Large intestine (tissue), 3 donors: Measurements from ENCODE around the gene PLAAT4. TPM values are rescaled to one million over a fixed set of nuclear protein-coding genes. Genes with fewer than 3 reads are reported as not detected.

ENCODE experiments used
- DNase-seq, 2 donors: peaks; one replicate each; pipeline versions ENCODE4 v3.0.0 to v3.0.0-alpha.2; 2013
- H3K27ac ChIP-seq: one replicate; pipeline ENCODE4 v1.5.1; 2013; ENCODE audit warnings: low read length
- H3K27me3 ChIP-seq: 2 replicates; pipeline ENCODE4 v1.6.1; 2013; ENCODE audit warnings: low read length; ENCODE audit not compliant: control insufficient read depth, insufficient read depth
- H3K36me3 ChIP-seq: 2 replicates; pipeline ENCODE4 v1.6.1; 2013; ENCODE audit warnings: low read length; ENCODE audit not compliant: control insufficient read depth, insufficient read depth
- H3K4me1 ChIP-seq: one replicate; pipeline ENCODE4 v1.6.1; 2013; ENCODE audit warnings: low read length; ENCODE audit not compliant: control insufficient read depth, insufficient read depth
- H3K4me3 ChIP-seq: one replicate; pipeline ENCODE4 v1.5.1; 2013; ENCODE audit warnings: low read length
- H3K9me3 ChIP-seq: one replicate; pipeline ENCODE4 v1.6.1; 2013; ENCODE audit warnings: mild to moderate bottlenecking, low read depth, low read length, moderate library complexity; ENCODE audit not compliant: control insufficient read depth
- WGBS: methylation state at CpG from one replicate; pipeline ENCODE4 v1.1.5; 2013; ENCODE audit warnings: low lambda C conversion rate; ENCODE audit not compliant: insufficient coverage; 5-methylcytosine and 5-hydroxymethylcytosine counted together
- polyA plus RNA-seq: library from polyadenylated mRNA; unstranded; fragments of 120-200 nt; gene quantifications from one replicate; pipeline ENCODE4 v1.2.1, GENCODE V29; 2013

PLAAT4 gene
- polyA plus RNA-seq, 1 donor: 20.3 TPM

DNA sequence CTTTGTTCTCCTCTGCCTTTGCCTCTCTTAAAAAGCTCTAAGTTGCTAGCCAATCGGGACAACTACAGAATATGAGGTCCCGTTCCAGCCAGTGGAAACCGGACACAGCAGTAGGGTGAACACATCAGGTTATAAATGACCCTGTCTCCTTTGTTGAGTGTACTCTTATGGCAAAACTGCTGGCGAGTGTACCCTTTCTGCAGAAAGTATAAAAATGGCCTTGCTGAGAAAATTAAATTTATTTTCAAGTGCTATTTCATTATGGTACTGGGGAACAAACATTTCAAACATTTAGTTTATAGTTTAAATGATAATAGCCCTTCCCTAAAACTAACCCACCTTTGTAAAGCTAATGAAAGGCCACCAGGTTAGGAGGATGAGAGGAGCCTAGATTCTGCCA, 36.7 kb upstream of the PLAAT4 start:
- no CpG with 5 or more reads among the region's 4 CpGs for WGBS
- no peak for DNase-seq
- H3K27me3 ChIP-seq: peaks cover 5% of the 10 kb centered on the region
- H3K4me3 ChIP-seq: no peak overlapping the region
- no peaks in the 10 kb centered on the region for H3K36me3 ChIP-seq
- no peaks in the 10 kb centered on the region for H3K4me1 ChIP-seq
- peaks cover 3% of the 10 kb centered on the region for H3K9me3 ChIP-seq
- no peak overlapping the region for H3K27ac ChIP-seq

DNA sequence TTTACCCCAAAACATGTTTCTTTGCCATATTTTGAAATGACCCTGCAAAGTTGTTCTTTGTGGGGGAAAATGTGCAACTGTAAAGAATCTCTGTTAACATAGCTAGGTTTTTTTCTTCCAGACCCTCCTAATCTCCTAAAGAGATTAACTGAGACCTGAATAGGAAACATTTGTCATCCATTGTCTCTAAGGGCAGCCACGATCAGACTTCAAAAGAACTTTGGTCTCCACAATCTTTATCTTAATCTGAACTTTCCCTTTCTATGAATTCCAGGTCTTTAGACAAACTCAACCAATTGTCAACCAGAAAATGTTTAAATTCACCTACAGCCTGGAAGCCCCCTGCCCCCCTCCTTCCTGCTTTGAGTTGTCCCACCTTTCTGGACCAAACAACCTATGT, 35.4 kb upstream of the PLAAT4 start:
- H3K9me3 ChIP-seq: peaks cover 3% of the 10 kb centered on the region
- H3K4me1 ChIP-seq: no peaks in the 10 kb centered on the region
- H3K4me3 ChIP-seq: no peak overlapping the region
- no peaks in the 10 kb centered on the region for H3K36me3 ChIP-seq
- no peak overlapping the region for H3K27ac ChIP-seq
- H3K27me3 ChIP-seq: no peaks in the 10 kb centered on the region
- no CpG with 5 or more reads among the region's 1 CpG for WGBS
- no peak for DNase-seq

DNA sequence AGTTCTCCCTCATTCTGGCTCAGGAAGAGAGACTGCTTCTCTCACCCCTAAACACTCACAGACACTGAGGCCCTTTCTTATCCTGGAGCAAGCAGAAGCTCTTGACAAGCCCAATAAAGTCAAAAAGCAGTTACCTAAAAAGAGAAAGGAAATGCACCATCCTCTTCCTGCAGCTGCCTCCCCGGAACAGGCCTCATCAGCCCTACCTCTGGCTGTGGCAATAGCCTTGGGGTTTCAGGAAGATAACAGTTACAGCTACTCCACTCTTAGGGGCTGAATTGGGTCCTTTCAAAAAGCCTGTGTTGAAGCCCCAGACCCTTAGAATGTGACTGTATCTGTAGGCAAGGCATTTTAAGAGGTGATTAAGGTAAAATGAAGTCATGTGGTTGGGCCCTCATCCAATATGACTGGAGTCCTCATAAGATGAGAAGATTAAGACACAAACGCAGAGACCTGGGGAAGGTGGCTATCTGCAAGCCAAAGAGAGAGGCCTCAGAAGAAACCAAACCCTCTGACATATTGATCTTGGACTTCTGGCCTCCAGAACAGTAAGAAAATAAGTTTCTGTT, 34.3 kb upstream of the PLAAT4 start:
- no peak overlapping the region for H3K4me3 ChIP-seq
- H3K27me3 ChIP-seq: no peaks in the 10 kb centered on the region
- peaks cover 3% of the 10 kb centered on the region for H3K9me3 ChIP-seq
- H3K4me1 ChIP-seq: no peaks in the 10 kb centered on the region
- H3K36me3 ChIP-seq: no peaks in the 10 kb centered on the region
- no CpG with 5 or more reads among the region's 2 CpGs for WGBS
- H3K27ac ChIP-seq: no peak overlapping the region
- no peak for DNase-seq

DNA sequence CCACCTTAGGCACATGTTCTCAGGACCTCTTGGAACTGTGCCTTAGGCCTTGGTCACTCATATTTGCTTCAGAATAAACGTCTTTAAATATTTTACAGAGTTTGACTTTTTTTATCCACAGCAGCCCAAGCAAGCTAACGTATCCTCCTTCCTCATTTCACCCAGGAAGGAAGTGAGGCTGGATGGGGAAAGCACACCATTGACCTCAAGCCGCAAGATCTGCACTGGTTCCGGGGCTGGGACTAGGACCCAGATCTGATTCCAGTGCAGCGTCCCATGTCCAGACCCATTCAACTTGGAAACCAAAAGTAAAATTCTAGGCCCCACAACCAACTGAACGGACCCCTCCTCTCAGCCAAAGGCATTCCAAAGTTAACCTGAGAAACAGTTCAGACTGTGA, 33.1 kb upstream of the PLAAT4 start:
- DNase-seq: no peak
- Histone ChIP-seq H3K27ac (no peak overlapping the region), H3K9me3 (peaks cover 3% of the 10 kb centered on the region), H3K4me1 (no peaks in the 10 kb centered on the region), H3K27me3 (no peaks in the 10 kb centered on the region), H3K36me3 (no peaks in the 10 kb centered on the region), H3K4me3 (no peak overlapping the region)
- WGBS: no CpG with 5 or more reads among the region's 6 CpGs

DNA sequence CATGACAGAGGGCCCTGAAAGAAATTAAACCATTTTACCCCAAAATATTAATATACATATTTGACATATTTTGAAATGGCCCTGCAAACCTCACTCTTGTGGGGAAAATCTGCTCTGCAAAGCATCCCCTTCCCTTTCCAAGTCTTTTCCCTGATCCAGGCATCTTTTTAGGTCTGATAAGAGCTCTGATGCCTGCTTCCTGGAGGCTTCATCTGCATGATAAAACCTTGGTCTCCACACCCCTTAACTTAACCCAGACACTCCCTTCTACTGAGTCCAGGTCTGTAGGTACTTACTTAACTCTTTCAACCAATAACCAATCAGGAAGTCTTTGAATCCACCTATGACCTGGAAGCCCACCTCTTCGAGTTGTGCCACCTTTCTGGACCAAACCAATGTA, 32.6 kb upstream of the PLAAT4 start:
- no peaks in the 10 kb centered on the region for H3K36me3 ChIP-seq
- H3K4me3 ChIP-seq: no peak overlapping the region
- no CpG with 5 or more reads among the region's 1 CpG for WGBS
- H3K27me3 ChIP-seq: no peaks in the 10 kb centered on the region
- peaks cover 3% of the 10 kb centered on the region for H3K9me3 ChIP-seq
- no peak overlapping the region for H3K27ac ChIP-seq
- DNase-seq: no peak
- no peaks in the 10 kb centered on the region for H3K4me1 ChIP-seq

DNA sequence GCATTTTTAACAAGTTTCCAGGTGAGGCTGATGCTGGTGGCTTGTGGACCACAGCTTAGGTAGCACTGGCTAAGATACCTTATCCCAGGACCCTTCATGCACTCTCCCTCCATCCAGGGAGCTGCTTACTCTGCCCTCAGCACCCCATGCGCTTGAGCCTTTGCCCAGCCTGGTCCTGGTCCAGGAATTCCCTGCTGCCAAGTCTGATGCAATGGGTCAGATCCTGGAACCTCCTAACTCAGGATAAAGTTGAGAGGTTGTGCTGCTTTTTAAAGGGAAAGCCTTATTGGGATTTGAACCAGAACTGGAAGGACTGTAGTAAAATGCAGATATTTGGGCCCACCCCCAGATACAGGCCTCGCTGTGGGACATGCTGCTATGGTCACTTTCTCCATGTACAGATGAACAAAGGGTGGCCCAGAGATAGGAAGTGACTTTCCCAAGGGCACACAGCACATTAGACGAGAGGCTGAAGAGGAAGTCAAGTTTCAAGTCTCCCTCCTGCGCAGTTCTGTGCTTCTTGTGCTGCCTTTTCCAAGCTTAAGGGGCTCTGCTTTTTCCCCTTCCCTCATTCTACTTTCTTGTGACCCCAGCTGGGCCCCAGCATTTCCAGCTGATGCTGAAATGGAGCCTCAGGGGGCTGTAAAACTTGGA, 31.5 kb upstream of the PLAAT4 start:
- H3K27ac ChIP-seq: no peak overlapping the region
- H3K36me3 ChIP-seq: no peaks in the 10 kb centered on the region
- H3K4me3 ChIP-seq: no peak overlapping the region
- no peaks in the 10 kb centered on the region for H3K9me3 ChIP-seq
- WGBS: no CpG with 5 or more reads among the region's 4 CpGs
- no peak for DNase-seq
- no peaks in the 10 kb centered on the region for H3K27me3 ChIP-seq
- no peaks in the 10 kb centered on the region for H3K4me1 ChIP-seq

DNA sequence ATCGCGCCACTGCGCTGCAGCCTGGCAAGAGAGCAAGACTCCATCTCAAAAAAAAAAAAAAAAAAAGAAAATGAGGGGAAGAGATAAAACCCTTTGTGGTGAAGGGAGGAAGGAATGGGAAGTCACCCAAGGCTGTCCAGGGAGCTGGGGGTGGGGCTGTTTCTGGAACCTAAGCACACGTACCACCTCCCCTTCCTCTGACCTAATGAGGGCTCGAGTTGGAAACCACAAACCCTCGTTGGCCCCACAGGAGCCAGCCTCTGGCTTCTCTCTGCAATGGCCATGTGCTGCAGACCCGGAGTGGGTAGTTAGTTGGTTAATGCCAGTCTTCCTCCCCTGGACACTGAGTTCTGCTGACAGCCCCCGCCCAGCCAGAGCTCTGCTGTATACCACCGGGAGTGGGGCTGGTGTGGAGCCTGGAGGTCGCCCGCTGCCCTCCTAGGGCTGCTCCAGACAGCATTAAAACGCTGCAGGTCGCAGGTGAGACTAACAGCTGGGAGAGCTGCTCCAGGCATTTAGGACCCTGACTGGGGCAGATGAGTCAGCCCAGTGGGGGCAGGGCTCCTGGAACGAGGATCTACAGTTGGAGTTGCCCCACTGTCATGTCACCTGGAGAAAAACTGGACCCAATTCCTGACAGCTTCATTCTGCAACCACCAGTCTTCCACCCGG, 30.6 kb upstream of the PLAAT4 start, which contains the start of gene LGALS12:
LGALS12 (plus strand) TSS at position 228 of the 672 bp plus-strand sequence; CDS start at position 603, 375 bp downstream.
- Histone ChIP-seq H3K4me3 (no peak within 1 kb of the TSS), H3K9me3 (no peaks in the 10 kb centered on the region), H3K4me1 (no peaks in the 10 kb centered on the region), H3K36me3 (no peaks in the 10 kb centered on the region), H3K27me3 (no peaks in the 10 kb centered on the region), H3K27ac (no peak within 1 kb of the TSS)
- DNase-seq: no peak
- WGBS: no CpG with 5 or more reads among the region's 15 CpGs

DNA sequence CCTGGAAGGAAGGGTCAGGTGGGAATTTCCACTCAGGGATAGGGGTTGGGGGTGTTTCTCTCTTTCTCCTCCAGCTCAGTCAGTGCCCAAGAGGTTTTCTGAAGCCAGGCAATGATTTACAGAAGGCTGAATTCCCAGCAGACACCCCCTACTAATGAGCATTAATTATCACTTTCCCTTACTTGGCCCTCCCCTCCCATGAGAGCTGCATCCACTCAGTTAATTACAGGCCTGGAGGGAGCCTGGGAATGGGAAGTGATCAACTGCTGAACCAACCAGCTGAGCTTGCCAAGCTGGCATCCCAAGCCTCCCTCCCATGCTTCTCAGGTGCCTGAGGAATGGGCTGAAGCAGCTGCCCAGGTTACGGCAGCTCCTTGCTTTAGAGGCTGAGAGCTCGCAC, 29.7 kb upstream of the PLAAT4 start:
- no peak overlapping the region for H3K4me3 ChIP-seq
- H3K9me3 ChIP-seq: no peaks in the 10 kb centered on the region
- no peaks in the 10 kb centered on the region for H3K36me3 ChIP-seq
- no CpG with 5 or more reads among the region's 2 CpGs for WGBS
- DNase-seq: no peak
- no peaks in the 10 kb centered on the region for H3K27me3 ChIP-seq
- H3K4me1 ChIP-seq: no peaks in the 10 kb centered on the region
- no peak overlapping the region for H3K27ac ChIP-seq

DNA sequence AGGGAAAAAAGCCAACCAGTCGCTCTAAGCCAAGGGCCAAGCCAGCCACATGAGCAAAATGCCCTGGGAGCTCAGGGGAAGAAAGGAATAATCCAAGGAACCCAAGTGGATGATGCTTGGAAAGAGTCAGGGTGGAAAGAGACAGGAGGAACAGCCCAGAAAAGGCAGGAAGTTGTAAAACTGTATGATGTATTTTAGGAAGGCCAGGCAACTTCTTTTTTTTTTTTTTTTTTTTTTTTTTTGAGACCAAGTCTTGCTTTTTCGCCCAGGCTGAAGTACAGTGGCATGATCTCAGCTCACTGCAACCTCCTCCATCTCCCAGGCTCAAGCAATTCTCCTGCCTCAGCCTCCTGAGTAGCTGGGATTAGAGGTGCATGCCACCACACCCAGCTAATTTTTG, 29.1 kb upstream of the PLAAT4 start:
- Histone ChIP-seq H3K4me1 (no peaks in the 10 kb centered on the region), H3K27me3 (no peaks in the 10 kb centered on the region), H3K4me3 (no peak overlapping the region), H3K27ac (no peak overlapping the region), H3K9me3 (no peaks in the 10 kb centered on the region), H3K36me3 (no peaks in the 10 kb centered on the region)
- WGBS: 86% methylated on average over 1 of the region's 2 CpGs
- DNase-seq: no peak

DNA sequence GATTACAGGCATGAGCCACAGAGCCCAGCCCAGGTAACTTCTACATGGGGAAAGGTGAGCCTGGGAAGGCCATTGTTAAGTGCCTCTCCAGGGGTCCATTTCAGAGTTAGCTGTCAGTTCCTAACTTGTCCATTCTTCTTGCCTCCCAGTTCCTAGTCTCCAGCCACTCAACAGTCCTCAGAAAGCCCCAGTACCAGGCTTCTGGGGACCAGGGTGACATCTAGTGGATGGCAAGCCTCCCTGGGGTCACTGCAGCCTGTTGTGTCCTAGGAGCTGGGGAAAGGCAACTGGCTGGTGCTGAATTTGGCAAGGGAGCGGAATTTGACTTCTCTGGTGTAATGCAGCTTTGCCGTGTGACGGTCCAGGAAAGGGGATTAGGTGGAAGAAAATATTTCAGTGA, 28.6 kb upstream of the PLAAT4 start:
- Histone ChIP-seq H3K9me3 (no peaks in the 10 kb centered on the region), H3K4me3 (no peak overlapping the region), H3K36me3 (no peaks in the 10 kb centered on the region), H3K4me1 (no peaks in the 10 kb centered on the region), H3K27ac (no peak overlapping the region), H3K27me3 (no peaks in the 10 kb centered on the region)
- peak in 1 of 2 donors; percentile 29 for DNase-seq
- 67% methylated on average over 2 of the region's 3 CpGs for WGBS
